Limb (tissue), 2 donors: ENCODE measurements around the gene PVR.
"Not testable (repeated sequence)": the region's sequence is repeated elsewhere in the genome, so short reads cannot be mapped to it uniquely, and the experiment has no call there.

Source experiments
- DNase-seq, 2 donors: peaks; one replicate each; pipeline ENCODE4 v3.0.0-alpha.2; 2016; ENCODE audit errors: extremely low spot score in 2 of 2

PVR gene, protein sequence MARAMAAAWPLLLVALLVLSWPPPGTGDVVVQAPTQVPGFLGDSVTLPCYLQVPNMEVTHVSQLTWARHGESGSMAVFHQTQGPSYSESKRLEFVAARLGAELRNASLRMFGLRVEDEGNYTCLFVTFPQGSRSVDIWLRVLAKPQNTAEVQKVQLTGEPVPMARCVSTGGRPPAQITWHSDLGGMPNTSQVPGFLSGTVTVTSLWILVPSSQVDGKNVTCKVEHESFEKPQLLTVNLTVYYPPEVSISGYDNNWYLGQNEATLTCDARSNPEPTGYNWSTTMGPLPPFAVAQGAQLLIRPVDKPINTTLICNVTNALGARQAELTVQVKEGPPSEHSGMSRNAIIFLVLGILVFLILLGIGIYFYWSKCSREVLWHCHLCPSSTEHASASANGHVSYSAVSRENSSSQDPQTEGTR

DNA sequence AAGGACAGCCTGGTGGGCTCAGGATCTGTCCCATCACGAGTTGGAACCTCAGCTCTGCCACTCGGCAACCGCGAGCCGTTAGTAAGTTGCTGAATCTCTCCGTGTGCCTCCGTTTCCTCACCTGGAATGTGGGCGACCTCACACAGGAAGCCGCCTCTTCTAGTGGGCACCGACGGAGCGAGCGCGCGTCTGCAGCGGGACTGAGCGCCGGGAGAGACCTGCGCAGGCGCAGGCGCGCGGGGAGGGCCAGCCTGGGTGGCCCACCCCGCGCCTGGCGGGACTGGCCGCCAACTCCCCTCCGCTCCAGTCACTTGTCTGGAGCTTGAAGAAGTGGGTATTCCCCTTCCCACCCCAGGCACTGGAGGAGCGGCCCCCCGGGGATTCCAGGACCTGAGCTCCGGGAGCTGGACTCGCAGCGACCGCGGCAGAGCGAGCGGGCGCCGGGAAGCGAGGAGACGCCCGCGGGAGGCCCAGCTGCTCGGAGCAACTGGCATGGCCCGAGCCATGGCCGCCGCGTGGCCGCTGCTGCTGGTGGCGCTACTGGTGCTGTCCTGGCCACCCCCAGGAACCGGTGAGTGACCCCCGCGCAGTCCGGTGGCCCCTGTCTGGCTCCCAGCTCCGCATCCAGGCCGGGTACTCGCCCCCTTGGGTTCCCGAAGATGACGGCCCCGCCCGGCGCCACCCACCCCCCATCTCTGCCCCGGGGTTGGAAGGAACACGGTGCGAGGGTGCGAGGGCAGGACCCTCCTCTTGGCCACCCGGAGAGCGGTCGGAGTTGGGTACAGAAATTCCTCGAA is at the start of gene PVR:
TSS of gene PVR (plus strand) at position 306 of the 797 bp plus-strand sequence. CDS start at position 493, 187 bp downstream.
- peak; percentile 70 to 82 for DNase-seq

DNA sequence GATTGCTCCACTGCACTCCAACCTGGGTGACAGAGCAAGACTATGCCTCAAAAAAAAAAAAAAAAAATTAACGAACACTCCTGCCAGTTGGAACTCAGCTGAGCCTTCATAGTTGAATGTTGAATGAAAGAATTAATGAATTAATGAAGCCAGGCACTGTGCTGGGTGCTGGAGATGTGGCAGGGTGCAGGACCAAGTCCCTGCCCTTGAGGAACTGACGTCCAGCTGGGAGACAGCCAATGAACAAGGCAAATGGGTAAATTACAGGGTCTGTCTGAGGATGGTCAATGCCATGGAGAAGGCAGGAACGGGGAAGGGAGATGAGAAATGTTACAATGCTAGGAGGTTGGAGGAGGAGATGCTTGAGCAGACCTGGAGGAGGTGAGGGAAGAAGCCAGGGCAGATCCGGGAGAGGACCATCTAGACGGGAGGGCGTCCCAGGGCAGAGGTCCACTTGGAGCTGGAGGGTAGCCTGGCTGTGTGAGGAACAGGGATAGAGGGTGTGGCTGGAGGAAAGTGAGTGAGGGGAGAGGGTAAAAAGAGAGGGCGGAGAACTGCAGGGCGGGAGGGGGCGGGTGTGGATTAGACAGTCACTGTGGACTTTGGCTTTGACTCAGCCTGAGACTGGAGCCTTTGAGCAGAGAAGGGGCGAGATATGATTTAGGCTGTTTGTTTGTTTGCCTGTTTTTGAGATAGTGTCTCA is 47.1 kb upstream of the PVR start:
- no peak for DNase-seq

DNA sequence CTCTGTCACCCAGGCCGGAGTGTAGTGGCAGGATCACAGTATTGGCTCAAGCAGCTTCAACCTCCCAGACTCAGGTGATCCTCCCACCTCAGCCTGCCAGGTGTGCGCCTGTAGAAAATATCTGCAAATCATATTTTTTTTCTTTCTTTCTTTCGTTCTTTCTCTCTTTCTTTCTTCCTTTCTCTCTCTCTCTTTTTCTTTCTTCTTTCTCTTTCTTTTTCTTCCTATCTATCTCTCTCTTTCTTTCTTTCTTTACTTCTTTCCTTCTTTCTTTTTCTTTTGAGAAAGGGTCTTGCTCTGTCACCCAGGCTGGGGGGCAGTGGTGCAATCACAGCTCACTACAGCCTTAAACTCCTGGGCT is 46.6 kb upstream of the PVR start:
- no peak for DNase-seq

DNA sequence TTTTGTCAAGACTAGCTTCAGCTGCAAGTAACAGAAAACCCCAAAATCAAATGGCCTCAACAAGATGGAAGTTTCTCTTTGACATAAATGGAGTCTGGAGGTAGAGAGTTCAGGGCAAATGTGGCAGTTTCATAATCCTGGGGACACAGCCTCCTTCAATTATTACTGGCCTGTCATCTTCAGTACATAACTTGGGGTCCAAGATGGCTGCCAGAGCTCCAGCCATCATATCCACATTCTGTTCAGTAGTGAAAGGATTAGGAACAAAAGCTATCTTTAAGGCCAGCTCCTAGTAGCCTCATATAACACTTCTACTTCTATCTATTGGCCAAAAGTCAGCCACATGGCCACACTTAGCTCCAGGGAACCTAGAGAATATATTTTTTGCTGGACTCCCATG is 45.4 kb upstream of the PVR start:
- DNase-seq, result no peak

DNA sequence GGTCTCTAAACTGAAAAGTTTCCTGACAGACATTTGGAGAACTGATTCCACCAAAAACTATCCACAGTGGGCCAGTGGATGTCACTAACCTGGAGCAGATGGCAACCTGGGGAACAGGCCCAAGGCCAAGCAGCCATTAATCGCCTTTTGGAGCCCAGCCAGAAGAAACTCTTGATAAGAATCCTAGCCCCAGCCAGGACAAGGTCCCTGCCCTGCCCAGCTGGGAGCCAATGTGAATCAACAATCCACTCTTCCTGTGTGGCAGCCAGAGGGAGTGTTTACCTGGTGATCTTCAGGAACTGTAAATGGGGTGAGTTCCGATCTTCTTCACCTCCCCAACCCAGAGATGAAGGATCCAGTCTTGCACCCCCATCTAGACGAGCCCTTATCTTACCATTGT is 44.8 kb upstream of the PVR start:
- no peak for DNase-seq

DNA sequence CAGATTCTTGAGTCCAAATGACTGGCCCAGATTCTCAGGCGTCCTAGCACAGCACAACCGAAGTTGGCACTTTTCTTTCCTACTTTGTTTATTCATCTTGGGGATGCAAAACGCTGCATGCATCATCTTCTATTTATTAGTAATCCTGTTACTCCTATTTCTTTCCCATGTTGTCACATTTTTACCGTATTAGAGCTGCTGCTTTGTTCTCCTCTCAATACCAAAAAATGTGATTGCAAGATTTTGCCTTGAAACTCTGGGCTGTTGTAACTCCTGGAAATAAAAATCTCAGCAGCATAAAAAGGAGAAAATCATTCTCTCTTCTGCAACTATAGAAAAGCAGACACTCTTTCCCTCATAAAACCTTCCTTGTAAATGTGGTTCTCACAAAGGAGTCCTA is 43.2 kb upstream of the PVR start:
- DNase-seq, result no peak

DNA sequence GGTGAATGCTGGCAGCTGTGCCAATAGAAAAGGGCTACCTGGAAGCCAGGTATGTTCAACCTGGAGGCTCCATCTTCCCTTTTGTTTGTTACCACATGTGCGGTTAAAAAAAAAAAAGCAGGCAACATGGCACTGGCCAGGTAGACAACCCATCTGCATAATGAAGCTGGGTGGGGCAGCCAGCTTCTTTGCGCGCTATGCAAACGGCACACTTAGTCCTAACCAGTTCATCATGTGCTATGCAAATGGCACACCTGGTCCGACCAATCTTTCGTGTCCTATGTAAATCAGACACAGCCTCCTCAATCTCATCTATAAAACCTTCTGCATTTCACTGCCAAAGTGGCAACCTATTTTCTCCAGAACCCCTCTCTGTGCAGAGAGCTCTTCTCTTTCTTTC is 41.6 kb upstream of the PVR start:
- no peak for DNase-seq

DNA sequence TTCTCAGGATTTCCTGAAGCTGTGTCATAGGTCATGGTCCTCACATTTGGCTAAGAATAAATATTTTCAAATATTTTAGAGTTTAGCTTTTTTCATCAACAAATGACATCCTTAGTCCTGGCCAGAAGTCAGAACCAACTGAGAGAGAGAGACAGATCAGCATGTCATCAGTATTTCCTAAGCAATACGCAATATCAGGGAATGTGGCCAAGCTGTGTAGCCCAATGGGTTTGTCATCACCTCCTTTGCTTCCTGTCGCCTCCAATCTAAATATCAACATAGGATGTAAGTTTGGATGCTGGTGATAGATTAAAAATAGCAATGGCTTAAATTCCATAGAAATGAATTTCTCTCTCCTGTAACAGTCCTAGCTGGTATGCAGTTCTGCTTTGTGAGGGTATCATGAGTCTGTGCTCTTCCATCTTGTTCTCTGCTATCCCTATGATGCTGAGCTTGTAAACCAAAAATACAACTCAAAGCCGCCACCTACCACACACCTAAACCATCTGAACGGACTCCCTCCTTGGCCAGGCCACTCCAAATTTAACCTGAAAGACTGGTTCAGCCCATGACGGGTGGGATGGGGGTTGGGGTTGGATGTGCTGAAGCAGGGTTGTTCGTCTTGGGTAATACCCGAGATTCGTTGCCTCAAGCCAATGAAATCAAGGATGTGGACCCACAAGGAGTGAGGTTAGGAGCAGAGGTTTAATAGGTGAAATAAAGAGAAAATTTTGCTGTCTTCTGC is 40.3 kb upstream of the PVR start:
- DNase-seq, result no peak

DNA sequence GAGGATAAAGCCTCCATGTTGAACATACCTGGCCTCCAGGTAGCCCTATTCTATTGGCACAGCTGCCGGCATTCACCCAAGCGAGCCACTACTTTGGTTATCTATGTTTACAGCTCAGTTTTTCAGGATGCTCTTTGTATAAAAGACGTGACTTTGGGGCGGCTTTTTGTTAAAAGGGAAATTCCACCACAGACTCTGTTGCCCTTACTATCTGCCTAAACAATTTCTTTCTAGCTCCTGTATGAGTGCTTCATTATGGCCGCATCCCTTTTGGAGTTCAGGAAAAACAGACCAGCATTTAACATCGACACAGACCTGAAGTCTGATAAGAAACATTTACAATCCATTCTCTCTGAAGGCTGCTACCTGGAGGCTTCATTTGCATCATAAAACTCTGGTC is 39.5 kb upstream of the PVR start:
- no peak for DNase-seq

DNA sequence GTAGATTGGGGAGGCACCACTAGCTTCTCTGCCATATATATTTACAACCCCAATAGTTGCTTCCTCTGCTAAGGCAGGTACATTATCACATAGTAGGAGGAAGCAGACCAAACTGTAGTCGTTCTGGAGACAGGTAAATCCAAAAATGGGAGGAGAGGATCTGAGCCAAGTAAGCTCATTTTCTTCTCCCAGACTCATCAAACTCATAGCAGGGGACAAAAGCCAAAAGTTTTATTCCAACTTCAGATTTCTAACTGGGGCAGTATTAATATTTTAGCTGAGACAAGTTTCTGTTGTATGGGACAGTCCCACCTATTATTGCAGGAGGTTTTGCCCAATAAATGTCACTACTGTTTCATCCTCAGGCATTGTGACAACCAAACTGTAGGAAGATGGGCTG is 38.2 kb upstream of the PVR start:
- no peak for DNase-seq

DNA sequence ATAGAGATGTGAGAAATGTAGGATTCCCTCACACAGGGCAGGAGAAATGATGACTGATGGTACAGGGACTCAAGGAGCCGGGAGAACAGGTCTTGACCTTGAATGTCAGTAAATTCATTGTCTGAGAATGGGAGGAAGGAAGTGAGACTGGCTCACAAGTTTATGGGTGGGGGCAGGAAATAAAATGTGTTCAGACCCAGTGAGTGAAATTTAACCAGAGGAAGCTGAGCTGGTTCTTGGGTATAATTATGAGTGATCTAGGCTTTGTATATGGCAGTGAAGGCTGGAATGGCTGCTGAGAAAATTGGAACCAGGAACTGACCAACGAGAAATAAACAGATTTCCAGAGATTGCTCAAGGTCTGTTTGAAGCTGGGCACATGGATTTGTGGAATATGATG is 36.7 kb upstream of the PVR start:
- DNase-seq, result no peak

DNA sequence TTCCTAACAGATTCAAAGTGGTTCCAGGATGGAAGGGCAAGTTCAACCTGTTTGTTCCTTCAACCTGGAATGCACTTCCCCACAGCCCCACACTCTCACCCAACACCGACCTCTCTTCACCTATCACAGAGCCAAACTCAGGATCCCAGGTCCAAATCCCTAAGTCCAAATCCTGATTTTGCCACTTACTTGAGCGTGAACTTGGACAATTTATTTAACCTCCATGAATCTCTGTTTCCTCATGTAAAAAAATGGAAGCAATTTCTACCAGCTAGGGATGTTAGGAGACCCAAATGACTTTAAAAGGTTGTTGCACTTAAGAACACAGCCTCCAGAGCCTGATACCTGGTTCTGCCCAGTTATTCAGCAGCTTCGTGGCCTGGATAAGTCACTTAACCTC is 35.8 kb upstream of the PVR start:
- DNase-seq, result no peak

DNA sequence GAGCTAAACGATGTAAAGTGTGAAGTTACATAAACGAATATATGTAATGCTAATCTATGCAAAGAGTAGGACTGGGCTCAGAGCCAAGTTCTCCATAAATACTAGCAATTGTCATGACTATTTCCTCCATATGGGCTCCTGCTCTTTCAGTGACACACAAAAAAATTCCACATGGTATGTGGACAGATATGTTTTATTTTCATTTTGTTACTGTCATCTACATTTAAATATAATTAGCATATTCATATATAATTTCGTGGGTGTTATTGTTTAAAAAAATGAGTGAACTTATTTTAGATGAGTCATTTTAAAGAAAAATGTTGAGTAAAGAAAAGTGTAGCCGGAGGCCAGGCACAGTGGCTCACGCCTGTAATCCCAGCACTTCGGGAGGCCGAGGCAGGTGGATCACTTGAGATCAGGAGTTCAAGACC is 35.3 kb upstream of the PVR start:
- peak in 1 of 2 donors; percentile 15 for DNase-seq

DNA sequence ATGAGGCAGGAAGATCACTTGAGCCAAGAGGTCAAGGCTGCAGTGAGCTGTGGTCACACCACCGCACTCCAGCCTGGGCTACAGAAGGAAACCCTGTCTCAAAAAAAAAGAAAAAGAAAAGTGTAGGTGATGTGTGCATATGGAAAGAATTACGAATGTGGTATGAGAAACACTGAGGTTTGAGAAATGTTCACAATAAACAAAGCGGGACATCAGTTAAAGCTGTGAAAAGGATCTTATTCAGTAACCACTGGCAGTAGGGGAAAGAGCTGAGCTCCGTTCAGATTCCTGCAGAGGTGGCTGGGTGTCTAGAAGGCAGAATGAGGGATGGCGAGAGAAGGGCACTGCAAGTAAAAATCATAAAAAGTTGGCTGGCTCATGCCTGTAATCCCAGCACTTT is 34.5 kb upstream of the PVR start:
- DNase-seq, result no peak

DNA sequence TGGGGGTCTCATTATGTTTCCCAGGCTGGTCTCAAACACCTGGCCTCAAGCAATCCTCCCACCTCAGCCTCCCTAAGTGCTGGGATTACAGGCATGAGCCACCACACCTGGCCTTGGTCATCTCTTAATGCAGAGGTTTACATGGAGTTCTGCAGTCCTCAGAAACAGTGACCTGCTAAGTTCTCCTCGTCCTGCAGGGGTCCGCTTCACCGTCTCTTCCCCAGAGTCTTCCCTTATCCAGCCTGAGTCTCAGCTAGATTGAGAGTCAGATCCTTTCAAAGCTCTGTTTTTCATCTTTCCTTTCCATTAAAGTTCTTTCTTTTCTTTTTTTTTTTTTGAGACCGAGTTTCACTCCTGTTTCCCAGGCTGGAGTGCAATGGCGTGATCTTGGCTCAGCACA is 33.2 kb upstream of the PVR start:
- not testable (repeated sequence) for DNase-seq

DNA sequence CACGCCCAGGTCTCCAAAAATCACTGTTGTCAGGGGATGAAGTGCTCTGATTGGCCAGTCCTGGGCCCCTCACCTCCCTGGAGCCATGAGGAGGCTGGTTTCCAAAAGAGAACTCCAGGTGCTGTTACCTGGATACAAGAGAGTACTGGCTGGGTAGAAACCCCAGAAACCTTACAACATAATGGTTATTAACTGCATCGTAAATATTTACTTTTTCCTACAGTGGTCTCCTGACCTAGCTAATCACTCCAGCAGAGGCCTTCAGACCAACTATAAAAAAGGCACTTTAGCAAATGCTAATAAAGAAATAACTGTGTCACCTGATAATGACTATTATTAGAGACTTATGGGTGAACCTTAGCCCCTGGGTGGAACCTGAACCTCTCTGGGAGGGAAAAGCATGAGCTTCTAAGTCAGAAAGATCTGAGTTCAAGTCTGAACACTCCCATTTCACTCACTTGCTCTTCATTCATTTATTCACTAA is 31.9 kb upstream of the PVR start:
- DNase-seq, result no peak

DNA sequence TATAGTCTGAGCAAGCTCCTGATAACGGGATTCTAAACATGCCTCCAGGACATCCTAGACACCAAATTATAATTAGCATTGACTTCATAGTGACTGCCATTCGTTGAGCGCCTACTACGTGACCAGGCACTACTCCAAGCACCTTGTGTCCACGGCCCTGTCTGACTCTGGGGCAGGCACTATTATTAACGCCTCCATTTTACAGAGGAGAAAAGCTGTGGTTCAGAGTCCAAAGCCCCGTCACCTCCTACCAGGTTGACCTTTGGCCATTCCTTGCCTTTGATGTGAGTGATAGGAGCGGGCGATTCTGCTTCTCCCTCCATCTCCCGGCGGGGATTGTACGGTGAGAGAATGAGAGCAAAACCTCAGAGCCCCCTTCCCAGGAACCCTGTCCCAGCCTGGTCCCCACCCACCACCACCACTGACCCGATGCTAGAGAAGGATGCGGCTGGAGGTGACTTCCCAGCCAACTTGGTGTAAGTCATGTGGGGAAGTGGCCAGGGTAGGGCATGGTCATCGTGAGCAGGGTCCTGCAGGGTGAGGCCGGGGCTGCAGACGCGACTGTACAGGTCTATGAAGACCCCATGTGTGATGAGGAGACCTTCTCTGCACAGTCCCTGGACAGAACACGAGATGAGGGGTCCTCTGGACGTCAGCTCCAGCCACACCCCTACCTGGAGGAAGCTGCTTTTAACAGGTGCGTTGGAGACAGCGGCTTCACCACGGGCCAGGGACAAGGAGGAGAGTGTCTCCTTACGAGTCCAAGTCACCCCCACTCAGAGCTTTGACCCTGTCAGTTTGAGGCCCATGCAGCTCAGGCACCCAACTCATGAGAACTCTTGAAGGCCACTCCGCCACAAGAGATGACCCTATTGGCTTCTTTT is 30.2 kb upstream of the PVR start, which contains the start of gene IGSF23:
TSS of gene IGSF23 (plus strand) at position 269 of the 884 bp plus-strand sequence. CDS start at position 352, 83 bp downstream.
- no peak for DNase-seq

DNA sequence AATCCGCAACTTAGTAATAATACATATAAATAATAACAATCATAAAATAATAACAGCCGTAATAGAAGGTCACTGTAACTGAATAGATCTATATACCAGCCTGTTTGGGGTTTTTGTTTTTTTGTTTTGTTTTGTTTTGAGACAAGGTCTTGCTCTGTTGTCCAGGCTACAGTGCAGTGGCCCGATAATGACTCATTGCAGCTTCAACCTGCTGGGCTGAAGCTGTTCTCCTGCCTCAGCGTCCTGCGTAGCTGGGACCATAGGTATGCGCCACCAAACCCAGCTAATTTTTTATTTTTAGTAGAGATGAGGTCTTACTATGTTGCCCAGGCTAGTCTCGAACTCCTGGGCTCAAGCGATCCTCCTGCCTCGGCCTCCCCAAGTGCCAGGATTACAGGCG is 29.4 kb upstream of the PVR start:
- DNase-seq, result no peak

DNA sequence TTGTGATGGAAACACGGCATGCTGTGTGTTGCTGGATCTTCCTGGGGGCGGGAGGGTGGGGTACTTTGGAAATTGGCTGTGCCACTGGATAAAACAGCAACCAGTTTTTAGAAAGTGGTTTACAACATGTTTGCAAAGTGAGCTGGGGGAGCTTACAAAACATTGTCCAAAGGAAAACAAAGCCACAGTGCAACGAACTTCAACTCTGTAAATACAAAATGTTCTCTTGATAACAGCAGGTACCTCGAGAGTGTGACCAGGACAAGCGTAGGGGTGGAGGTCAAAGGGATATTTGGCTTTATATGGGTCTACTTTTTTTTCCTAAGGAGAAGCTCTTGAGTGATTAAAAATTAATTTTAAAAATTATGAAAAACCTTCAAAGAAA is 27.9 kb upstream of the PVR start:
- DNase-seq, result no peak
